NCI-H1436 treated with DMSO at 0.1 percent for 48 hours (cell line): ENCODE measurements around the gene POLG2.
"Not testable (repeated sequence)": the region's sequence is repeated elsewhere in the genome, so short reads cannot be mapped to it uniquely, and the experiment has no call there.

Source experiments
- DNase-seq: peaks from one replicate; lab custom pipeline; 2025; lab: John Stamatoyannopoulos, UW

The POLG2 gene

DNA sequence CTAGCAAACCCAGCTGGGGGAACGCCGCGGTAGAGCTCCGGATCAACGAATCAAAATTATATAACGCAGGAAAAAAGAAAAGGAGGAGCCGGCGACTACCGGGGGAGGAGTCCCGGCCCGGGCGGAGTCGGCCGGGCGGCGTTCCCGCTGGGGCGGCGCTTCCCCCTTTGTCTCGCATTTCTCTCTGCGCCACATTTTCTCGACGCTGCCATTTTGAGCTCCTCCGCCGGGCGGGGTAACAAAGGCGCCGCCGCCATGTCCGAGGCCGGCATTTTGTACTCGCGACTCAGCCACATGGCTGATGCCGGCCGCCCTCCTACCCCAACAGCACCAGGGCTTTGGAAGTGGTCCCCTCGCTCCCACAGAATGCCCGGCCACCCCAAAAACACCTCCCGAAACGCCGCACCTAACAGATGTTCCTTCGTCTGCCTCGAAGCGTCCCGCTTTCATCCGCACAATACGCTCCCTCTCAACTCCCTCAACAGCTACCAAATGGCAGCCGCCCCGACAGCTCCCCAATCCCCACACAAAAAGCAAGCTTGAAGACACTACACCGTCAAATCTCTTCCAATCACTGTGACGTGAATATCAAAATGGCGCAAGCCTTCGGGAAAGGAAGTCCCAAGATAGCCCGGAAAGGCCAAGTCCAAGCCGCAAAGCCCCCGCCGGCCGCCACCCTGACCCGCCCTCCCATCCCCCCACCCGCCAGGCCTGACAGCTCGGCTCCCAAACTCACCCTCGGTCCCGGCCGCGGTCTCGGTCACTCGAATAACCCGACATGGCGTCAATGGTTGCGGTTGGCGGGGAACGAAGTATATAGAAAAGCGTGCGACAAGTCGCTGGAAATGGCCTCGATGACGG lies 8.7 kb upstream of the POLG2 start:
- DNase-seq: peak; percentile 56

DNA sequence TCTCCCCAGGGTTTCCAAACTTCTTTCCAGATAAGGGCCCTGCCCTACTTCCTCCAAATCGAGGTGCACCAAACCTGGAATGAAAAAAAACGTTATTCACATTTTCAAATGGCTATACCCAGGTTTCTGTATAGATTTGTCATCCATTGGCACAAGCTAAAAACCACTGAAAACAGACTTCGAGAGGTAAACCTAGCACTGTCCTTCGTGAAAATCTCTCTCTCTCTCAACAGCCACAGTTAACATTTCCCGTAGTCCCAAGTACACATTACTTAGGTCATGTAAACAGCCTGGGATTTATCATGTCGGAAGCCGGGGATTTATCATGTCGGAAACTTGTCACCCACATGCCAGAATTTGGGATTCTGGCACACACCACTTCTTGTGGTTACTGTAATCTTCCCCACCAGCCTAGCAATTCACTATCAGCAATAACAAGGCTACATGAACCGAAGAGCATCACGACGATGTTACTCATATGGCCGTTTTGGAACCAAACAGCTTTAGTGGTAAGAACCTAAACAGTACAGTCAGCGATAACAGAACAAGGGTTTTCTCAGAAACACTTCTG lies 8.0 kb upstream of the POLG2 start:
- no peak for DNase-seq

GRCh38 chr17:64503821-64504768 lies 7.2 kb upstream of the POLG2 start:
- no peak for DNase-seq

GRCh38 chr17:64503341-64503740 lies 6.5 kb upstream of the POLG2 start:
- no peak for DNase-seq

DNA sequence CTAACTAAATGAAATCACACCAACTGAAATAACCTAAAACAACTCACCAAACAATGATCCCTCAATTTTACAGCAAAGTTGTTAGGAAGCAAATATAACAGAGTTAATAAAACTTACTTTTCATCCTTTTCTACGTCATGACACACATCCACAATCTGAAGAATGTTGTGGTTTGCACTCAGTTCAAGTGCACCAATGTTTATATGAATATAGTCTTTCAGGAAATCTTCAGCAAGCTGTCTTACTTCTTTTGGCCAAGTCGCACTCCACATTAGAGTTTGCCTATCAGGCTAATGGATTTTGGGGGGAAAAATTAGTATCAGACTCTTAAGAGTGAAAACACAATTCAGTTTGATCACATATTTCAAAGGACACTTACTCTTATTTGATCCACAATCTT lies 6.0 kb upstream of the POLG2 start:
- DNase-seq: no peak

GRCh38 chr17:64502021-64502420 lies 5.2 kb upstream of the POLG2 start:
- no peak for DNase-seq

DNA sequence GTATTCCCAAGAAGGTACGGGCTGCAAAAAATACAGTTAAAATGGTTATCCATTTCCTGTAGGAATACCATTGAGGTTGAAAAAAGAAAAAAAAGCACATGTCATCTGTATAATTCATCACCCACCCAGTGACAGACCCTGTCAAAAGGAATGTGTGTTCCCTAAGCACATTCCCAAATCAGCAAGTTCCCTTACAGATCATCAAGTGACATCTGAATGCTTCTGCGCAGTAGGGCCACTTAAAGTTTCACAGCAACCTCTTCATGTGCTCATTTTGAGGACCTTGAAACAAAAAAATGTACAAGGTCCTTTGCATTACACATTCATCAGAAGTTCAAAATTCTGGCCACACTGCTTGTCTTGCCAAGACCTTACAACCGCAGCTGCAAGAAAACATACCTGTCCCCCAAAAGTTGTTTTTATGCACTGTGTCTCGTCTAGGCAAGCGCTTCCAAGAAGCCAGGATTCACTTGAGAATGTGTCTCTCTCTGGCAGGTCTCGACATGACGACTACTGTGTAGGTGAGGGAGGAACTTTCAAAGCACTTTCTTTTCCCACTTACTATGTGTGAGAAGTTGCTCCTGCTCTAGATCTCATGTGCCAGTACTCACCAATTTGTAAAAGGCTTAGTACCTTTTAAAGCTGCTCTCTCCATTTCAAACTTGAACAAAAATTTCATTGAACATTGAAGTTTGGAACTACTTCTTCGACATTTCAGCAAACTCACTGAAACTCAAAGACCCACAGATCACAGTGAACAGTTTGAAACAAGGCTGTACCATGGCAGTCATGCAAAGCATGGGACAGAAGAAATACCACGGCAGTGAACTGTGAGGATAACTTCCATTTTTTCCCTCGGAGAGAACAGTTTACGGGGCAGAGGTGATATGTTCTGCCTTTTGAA lies 4.3 kb upstream of the POLG2 start:
- no peak for DNase-seq

GRCh38 chr17:64500487-64500859 lies 3.6 kb upstream of the POLG2 start:
- no peak for DNase-seq

DNA sequence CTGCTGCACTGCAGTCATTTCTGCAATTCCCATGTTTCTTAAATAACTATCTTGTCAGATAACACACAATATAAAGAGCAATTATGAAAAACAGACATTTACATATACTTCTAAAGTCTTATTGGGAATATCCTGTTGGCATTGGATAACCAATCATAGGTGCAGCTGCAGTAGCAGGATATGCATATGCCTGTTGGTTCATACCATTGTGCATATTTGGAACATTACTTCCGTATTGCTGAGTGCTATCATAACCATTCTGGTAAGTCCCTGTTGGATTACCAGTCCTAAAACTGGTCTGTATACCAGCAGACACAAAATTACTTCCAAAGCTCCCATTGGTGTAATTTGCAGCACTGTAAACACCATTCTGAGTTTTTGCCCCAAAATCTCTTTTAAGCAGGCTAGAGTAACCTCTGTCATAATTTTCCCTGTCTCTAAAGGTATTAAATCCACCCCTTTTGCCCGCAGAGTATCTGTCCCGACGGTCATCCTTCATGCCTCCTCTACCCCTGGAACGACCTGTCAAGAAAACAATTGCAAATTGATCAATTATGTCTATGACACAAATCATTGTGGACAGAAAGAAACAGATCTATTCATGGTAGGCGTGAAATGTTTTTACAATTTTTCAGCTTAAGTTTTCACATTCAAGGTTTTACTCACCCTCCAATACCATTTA lies 3.1 kb upstream of the POLG2 start:
- no peak for DNase-seq

GRCh38 chr17:64498308-64499203 lies 1.7 kb upstream of the POLG2 start:
- no peak for DNase-seq

DNA sequence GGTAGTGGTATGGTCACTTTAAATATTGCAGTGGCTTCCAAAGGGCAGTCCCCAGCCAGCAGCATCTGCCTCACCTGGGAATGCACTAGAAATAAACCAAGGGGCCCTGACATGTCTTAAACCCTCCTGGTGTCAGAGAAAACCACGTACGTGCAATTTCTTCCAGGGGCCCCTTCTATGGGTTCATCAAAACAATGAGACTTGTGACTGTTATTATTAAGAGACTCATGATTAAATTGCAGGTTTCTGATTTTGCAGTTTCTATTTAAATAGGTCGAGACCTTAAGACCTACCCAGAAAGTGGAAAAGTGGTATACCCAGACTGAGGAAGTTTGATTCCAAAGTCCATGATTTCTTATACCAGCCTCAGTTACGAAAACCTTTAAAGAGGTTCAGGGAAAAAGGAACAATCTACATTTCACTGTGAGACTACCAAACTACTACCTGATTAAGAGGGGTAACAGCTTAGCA lies 746 bp upstream of the POLG2 start:
- DNase-seq: no peak

DNA sequence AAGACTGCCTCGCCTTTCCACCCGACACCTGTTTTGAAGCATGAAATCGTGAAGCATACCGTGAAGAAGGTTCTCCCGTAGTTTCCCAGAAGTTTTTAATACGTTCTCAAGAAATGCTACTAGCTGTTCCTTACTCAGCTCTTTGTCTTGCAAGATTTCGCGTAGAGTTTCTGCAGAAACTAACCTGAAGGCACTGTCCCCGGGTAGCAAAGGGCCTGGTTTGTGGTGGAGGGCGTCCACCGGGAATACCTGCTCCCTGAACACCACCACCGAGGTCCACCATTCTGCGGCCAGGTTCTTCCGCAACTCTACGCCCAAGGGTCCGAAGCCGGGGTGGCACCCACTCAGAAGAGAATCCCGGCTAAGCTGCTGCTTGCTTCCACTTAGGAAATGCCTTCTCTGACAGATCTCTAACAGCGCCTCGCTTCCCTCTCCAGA lies 487 bp downstream of the POLG2 start:
- DNase-seq: no peak

GRCh38 chr17:64495300-64495699 lies 1.6 kb downstream of the POLG2 start:
- not testable (repeated sequence) for DNase-seq

DNA sequence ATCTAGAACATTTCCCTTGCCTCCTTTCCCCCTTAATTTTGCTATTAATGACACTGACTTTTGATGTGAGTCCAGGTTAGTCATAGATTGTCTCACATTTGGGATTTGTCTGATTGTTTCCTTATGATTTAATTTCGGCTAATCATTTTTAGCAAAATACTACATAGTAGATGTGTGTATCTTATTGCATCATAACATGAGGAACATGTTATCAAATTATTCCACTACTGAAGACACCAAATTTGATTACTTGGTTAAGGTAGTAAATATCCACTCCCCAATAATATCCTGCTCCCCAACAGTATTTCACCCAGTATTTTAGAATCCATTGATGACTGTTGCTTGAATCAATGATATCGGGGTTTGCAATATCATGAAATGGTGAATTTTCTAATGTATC lies 2.7 kb downstream of the POLG2 start:
- no peak for DNase-seq

DNA sequence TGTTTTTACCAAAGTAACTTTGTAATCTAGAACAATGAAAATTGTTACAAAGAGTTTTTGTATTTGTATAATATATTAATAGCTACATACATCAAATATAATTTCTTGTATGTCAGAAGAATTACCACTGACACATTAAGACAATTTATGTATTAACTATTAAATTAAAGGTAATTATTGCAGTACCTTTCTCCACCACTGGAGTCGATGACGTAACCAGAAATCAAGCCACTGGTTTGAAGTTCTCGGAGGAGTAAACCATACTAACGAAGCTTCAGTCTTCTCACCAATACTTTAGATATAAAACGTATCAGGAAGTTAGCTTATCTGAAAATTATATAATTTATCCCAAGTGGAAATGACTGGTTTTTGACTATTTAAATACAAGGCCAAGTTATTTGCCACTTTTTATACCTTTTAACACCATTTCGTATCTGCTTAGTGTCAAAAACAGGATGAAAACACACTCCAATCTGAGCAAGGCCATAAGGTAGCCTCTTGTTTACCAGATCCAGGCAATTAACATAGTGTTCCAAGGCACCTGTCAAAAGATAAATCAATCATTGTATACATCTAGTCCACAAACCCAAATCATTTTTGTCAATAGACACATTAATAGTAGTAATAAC lies 4.3 kb downstream of the POLG2 start:
- no peak for DNase-seq

GRCh38 chr17:64491994-64492393 lies 4.9 kb downstream of the POLG2 start:
- no peak for DNase-seq

GRCh38 chr17:64491034-64491860 lies 5.6 kb downstream of the POLG2 start:
- no peak for DNase-seq

GRCh38 chr17:64488301-64488700 lies 8.6 kb downstream of the POLG2 start:
- no peak for DNase-seq
